C4-2B (cell line): ENCODE results near the gene U2AF2.

ENCODE experiments used
- H3K27ac ChIP-seq: fragments of 450-650 bp; 2 replicates; pipeline ENCODE4 v1.5.1; 2017
- ZFX ChIP-seq: fragments of 450-650 bp; IDR thresholded peaks from 2 replicates; pipeline ENCODE4 v1.6.1; 2017
- TF ChIP-seq, protein P1 (sequence below): fragments of 450-650 bp; conservative IDR thresholded peaks from 2 replicates; pipeline ENCODE4 v1.5.1; 2017; ENCODE audit warnings: mild to moderate bottlenecking

U2AF2 gene

DNA sequence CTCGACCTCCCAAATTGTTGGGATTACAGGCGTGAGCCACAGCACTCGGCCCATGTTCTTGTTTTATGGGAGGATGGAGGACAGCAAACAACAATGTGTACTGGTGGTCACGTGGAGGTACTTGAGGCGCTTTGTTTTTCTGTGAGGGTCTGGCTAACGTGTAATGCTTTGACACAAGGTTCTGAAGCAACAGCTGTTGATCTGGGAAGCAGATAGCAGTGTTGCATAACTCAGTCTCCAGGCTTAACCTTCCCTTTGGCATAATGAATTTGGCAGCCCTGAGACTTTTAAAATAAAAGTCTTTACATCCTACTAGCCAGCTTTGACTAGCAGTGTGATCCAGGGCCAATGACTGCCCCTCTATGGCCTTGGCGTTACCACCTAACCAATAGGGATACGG lies 21.0 kb upstream of the U2AF2 start:
- TF ChIP-seq, protein P1, sequence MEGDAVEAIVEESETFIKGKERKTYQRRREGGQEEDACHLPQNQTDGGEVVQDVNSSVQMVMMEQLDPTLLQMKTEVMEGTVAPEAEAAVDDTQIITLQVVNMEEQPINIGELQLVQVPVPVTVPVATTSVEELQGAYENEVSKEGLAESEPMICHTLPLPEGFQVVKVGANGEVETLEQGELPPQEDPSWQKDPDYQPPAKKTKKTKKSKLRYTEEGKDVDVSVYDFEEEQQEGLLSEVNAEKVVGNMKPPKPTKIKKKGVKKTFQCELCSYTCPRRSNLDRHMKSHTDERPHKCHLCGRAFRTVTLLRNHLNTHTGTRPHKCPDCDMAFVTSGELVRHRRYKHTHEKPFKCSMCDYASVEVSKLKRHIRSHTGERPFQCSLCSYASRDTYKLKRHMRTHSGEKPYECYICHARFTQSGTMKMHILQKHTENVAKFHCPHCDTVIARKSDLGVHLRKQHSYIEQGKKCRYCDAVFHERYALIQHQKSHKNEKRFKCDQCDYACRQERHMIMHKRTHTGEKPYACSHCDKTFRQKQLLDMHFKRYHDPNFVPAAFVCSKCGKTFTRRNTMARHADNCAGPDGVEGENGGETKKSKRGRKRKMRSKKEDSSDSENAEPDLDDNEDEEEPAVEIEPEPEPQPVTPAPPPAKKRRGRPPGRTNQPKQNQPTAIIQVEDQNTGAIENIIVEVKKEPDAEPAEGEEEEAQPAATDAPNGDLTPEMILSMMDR = no peak
- no peak for TF ChIP-seq ZFX
- no peak overlapping the region for H3K27ac ChIP-seq

DNA sequence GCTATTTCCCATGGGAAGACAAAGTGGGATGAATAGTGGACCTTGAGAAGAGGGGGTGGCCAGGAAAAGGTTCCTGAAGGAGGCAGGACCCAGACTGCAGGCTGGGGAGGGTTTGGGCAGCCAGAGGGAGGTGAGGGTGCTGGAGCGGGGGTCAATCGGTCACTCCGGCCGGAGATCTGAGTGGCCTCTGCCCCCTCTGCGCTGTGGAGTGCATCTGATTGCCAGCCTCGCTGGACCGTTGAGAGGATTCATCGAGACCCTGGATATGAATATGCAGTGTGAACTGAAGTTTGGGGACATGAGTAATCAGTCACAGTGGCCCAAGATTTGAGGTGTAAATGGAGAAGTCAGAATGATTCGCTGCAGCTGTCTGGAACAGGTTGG lies 19.5 kb upstream of the U2AF2 start:
- peak overlapping the region; percentile 90 for H3K27ac ChIP-seq
- no peak for TF ChIP-seq ZFX
- TF ChIP-seq, protein P1 = no peak

DNA sequence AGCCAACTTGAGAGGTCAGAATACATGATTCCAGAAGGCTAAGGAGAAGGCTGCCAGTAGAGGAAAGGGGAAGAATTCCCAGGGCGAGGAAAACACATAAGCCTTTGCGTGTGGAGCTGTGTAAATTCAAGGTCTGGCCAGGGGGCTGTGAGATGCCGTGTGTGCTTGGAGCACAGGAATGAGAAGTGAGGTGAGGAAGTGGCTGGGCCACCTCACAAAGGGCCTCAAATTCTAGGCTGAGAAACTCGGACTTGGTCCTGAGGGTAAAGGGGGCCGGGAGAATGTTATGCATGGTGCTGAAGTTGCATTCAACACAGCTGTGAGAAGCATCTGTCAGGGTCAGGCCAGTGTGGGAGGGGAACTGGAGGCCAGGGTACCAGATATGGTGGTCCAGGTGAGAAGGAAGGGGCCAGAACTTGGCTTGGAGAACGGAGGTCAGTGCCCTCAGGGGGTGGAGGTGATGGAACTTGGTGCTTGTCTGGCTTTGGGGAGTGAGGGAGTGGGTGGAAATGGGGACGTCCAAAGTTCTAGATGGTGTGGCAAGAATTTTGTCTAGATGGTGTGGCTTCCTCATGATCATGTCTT lies 18.9 kb upstream of the U2AF2 start:
- TF ChIP-seq, protein P1 = no peak
- no peak for TF ChIP-seq ZFX
- H3K27ac ChIP-seq = peak overlapping the region; percentile 90

DNA sequence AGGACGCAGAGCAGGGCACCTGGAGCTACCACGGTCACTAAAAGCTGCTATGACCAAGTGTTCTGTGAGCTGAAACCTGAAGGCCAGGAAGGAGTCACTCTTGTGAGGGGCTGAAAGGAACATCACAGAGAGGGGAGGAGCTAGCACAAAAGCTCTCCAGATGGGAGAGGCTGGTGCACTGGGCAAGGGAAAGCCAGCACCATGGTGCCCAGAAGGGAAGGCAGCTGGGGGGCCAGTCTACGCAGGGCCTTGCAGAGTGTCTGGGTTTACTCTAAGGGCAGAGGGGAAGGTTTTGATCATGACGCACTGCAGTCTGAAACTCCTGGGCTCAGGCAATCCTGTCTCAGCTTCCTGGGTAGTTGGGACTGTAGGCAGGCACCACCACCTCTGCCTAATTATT lies 18.1 kb upstream of the U2AF2 start:
- no peak overlapping the region for H3K27ac ChIP-seq
- TF ChIP-seq ZFX = no peak
- TF ChIP-seq, protein P1 = no peak

DNA sequence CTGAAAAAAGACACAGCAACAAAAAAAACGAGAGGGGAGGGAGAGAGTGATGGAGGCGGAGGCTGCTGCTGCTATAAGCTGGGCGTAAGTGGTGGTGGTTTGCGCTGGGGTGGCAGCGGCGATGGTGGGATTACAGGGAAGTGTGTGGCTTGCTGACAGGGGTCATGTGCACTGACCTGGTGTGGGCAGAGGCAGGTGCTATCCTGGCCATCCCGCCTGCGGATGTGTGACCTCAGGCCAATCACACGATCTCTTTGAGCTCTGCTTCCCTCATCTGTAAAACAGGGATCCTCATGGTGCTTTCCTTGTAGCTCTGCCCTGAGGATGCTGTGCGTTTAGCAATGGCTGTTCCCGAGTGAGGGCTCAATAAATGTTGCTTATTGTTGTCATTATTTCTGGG lies 17.3 kb upstream of the U2AF2 start:
- no peak overlapping the region for H3K27ac ChIP-seq
- TF ChIP-seq ZFX = no peak
- TF ChIP-seq, protein P1 = no peak

DNA sequence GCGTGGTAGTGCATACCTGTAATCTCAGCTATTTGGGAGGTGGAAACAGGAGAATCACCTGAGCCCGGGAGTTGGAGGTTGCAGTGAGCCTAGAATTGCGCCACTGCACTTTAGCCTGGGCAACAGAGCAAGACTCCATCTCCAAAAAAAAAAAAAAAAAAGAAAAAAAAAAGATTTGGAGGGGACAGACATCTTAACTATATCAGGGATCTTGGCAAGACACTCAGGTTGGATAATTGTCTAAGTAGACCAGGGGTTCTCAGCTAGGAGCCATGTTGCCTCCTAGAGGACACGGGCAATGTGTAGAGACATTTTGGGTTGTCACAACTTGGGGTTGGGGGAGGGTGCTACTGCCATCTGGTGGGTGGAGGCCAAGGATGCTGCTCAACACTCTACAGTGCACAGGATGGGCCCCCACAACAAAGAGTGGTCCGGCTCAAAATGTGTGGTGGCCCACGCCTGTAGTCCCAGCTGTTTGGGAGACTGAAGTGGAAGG lies 15.9 kb upstream of the U2AF2 start:
- no peak for TF ChIP-seq ZFX
- TF ChIP-seq, protein P1 = peak; percentile 39
- H3K27ac ChIP-seq = peak overlapping the region; percentile 93

DNA sequence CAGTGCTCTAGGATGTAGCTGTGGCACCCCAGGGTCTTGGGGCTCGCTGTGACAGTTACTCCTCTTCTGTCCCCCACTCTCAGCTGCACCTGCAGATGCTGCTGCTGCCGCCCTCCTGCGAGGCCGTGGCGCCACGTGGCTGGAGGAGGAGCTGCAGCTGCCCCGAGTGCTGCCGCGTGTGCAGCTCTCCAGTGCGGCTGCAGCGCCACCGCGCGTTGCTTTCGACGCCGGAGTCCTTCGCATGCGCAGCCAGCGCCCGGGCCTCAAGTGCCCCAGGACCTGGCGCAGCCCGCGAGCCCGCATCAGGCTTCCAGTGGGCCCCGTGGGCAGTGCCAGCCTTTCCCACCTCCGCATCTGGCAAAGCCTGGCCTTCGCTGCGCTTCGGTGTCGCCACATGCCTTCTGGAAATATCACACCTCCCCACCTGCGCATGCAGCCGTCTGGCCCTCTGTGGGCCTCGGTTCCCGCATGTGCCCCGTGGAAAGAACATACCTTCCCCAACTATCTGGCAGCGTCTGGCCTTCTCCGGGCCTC lies 14.7 kb upstream of the U2AF2 start:
- TF ChIP-seq, protein P1 = peak; percentile 93
- TF ChIP-seq ZFX = peak; percentile 86; the same call in 1 of the 2 replicates
- H3K27ac ChIP-seq = peak overlapping the region; percentile 93
